CD4-positive, alpha-beta T cell (primary cell): ENCODE measurements around the gene FAM210B. TPM values are rescaled to one million over a fixed set of nuclear protein-coding genes. Genes with fewer than 3 reads are reported as not detected.

Experiments used
- ATAC-seq: fragments of 200-7000 bp; cut with Tn5 transposase; one replicate; pipeline ENCODE4 v1.10.0; 2022; ENCODE audit warnings: mild to moderate bottlenecking; ENCODE audit not compliant: poor library complexity
- CTCF ChIA-PET: fragments of 350-600 bp; sonication (Branson Sonifier 250); formaldehyde crosslinking; loops from one replicate; lab custom pipeline; 2021; ENCODE audit warnings: antibody characterized with exemption, inconsistent platforms; lab: Charles Lee
- POLR2A ChIA-PET: fragments of 350-600 bp; sonication (Branson Sonifier 250); formaldehyde crosslinking; loops from one replicate; lab custom pipeline; 2021; ENCODE audit warnings: antibody characterized with exemption, inconsistent platforms; lab: Charles Lee
- DNase-seq, 14 experiments: peaks; one replicate each; pipeline ENCODE4 v3.0.0-alpha.2; 2013 to 2020; ENCODE audit warnings: mixed read lengths in 2 of 14
- H3K27ac ChIP-seq, 2 donors: one replicate each; pipeline versions ENCODE4 v1.5.1 to v1.7.0; 2013; ENCODE audit warnings: low read length in 2 of 2, low read depth in 1 of 2, mild to moderate bottlenecking in 1 of 2
- H3K27me3 ChIP-seq, 2 experiments: 1 replicate in 1 of 2; 2 replicates in 1 of 2; pipeline versions ENCODE4 v1.6.1 to v1.7.0; 2013; ENCODE audit warnings: low read length in 2 of 2, control low read depth in 1 of 2, mild to moderate bottlenecking in 1 of 2, moderate library complexity in 1 of 2; ENCODE audit not compliant: insufficient read depth in 2 of 2, control insufficient read depth in 1 of 2
- H3K36me3 ChIP-seq: one replicate; pipeline ENCODE4 v1.6.1; 2013; ENCODE audit warnings: low read length, control low read depth; ENCODE audit not compliant: insufficient read depth
- H3K4me1 ChIP-seq: one replicate; pipeline ENCODE4 v1.6.1; 2013; ENCODE audit warnings: low read length, control low read depth; ENCODE audit not compliant: insufficient read depth
- H3K4me3 ChIP-seq: one replicate; pipeline ENCODE4 v1.5.1; 2013; ENCODE audit warnings: mild to moderate bottlenecking, low read length, moderate library complexity
- H3K9me3 ChIP-seq, 2 experiments: 1 replicate in 1 of 2; 2 replicates in 1 of 2; pipeline versions ENCODE4 v1.6.1 to v1.7.0; 2013; ENCODE audit warnings: low read length in 2 of 2, mild to moderate bottlenecking in 2 of 2, control low read depth in 1 of 2, moderate library complexity in 1 of 2; ENCODE audit not compliant: control insufficient read depth in 1 of 2, insufficient read depth in 1 of 2
- H3K27ac Mint-ChIP-seq: one replicate; pipeline ENCODE4 v1.8.0; 2020; ENCODE audit warnings: mixed read lengths
- H3K27me3 Mint-ChIP-seq: one replicate; pipeline ENCODE4 v1.8.0; 2021; ENCODE audit warnings: mixed read lengths
- H3K36me3 Mint-ChIP-seq: one replicate; pipeline ENCODE4 v1.8.0; 2021; ENCODE audit warnings: low read depth, mixed read lengths
- H3K4me1 Mint-ChIP-seq: one replicate; pipeline ENCODE4 v1.8.0; 2021; ENCODE audit warnings: low read depth, mixed read lengths
- H3K4me3 Mint-ChIP-seq: one replicate; pipeline ENCODE4 v1.8.0; 2020; ENCODE audit warnings: mild to moderate bottlenecking, mixed read lengths
- H3K9me3 Mint-ChIP-seq: one replicate; pipeline ENCODE4 v1.8.0; 2020; ENCODE audit warnings: mixed read lengths
- intact Hi-C, 2 experiments: fragments of 100-400 bp; cut with DNase I in 1 of 2; cut with micrococcal nuclease in 1 of 2; formaldehyde crosslinking; loops; one replicate each; pipeline versions ENCODE4 v1.15.1 to v1.9.0; 2023 to 2025; cut with DNase I, micrococcal nuclease
- total RNA-seq, 174 experiments: library from RNA in 2 of 174; stranded (reverse) in 2 of 174; gene quantifications; one replicate each; pipeline ENCODE4 v1.2.3 and lab custom pipeline; 2021 to 2026
- TF ChIP-seq, protein P1 (sequence below): fragments of 200-600 bp; IDR thresholded peaks from one replicate; pipeline ENCODE4 v1.8.0; 2022; ENCODE audit warnings: antibody characterized with exemption, mild to moderate bottlenecking

FAM210B gene
- total RNA-seq, 2 experiments from 2014 or later: 14.4 to 14.7 TPM

DNA sequence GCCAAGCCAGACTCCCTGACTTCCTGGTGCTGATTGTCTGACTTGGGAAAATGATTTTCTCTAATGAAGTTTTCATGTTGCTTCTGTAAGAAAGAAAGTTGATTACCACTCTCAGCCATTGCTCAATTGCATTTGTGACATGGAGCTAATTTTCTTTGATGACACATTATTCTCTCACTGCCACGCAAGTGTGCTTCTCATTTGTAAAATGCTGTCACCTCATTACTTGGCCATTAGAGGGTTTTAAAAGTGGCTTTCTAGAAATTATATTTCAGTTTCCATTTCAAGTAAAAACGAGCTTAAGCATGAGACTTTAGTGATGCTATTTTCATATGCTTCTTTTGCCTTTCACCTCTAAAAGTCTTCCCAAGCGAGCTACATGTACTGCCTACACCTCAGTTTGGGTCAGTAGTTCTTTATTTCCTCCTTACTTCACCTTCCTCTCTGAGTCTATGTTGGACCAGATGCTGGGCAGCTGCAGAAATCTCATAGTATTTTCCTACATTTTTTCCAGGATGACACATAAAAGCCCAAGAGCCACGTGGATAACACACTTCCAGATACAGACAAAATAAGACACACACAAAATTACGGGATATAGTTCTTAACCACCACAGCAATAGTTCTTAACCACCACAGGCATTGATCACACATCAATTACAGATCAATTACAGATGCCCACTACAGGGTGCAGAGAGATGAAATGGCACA is 6.3 kb upstream of the FAM210B start:
- no peaks in the 10 kb centered on the region for H3K4me1 ChIP-seq
- intact Hi-C loops: no loop called here
- Mint-ChIP-seq H3K27me3 (peaks cover 21% of the 10 kb centered on the region), H3K27ac (no peak overlapping the region), H3K36me3 (no peaks in the 10 kb centered on the region), H3K4me1 (peaks cover 5% of the 10 kb centered on the region), H3K9me3 (no peaks in the 10 kb centered on the region), H3K4me3 (no peak overlapping the region)
- H3K36me3 ChIP-seq: no peaks in the 10 kb centered on the region
- no peak overlapping the region for H3K27ac ChIP-seq
- H3K27me3 ChIP-seq: no peaks in the 10 kb centered on the region
- TF ChIP-seq, protein P1, sequence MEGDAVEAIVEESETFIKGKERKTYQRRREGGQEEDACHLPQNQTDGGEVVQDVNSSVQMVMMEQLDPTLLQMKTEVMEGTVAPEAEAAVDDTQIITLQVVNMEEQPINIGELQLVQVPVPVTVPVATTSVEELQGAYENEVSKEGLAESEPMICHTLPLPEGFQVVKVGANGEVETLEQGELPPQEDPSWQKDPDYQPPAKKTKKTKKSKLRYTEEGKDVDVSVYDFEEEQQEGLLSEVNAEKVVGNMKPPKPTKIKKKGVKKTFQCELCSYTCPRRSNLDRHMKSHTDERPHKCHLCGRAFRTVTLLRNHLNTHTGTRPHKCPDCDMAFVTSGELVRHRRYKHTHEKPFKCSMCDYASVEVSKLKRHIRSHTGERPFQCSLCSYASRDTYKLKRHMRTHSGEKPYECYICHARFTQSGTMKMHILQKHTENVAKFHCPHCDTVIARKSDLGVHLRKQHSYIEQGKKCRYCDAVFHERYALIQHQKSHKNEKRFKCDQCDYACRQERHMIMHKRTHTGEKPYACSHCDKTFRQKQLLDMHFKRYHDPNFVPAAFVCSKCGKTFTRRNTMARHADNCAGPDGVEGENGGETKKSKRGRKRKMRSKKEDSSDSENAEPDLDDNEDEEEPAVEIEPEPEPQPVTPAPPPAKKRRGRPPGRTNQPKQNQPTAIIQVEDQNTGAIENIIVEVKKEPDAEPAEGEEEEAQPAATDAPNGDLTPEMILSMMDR: no peak
- ATAC-seq (no peak), DNase-seq (no peak)
- no peaks in the 10 kb centered on the region for H3K9me3 ChIP-seq
- ChIA-PET POLR2A (no interaction called here), CTCF (no interaction called here)
- H3K4me3 ChIP-seq: no peak overlapping the region

DNA sequence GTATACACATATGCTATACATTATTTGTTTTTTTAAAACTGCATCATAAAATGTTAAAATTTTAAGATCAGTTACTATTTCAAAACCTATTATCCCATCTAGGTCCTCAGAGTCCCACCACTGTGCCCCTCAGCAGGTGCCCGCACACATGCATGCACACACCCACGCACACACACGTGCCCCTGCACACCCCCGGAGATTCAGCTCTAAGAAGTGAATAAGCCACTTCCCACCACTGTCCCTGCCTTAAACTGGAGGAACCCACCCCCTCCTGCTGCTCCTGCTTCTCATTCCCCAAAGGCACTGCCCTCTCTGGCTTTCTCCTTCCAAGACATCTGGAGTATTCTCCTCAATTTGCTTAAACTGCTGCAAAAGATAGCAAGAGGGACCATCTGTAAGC is 5.4 kb upstream of the FAM210B start:
- H3K9me3 Mint-ChIP-seq: no peaks in the 10 kb centered on the region
- Histone ChIP-seq H3K27ac (no peak overlapping the region), H3K4me3 (no peak overlapping the region), H3K4me1 (peaks cover under 1% of the 10 kb centered on the region), H3K36me3 (no peaks in the 10 kb centered on the region), H3K27me3 (no peaks in the 10 kb centered on the region), H3K9me3 (no peaks in the 10 kb centered on the region)
- H3K4me1 Mint-ChIP-seq: peaks cover 9% of the 10 kb centered on the region
- no peak overlapping the region for H3K27ac Mint-ChIP-seq
- H3K36me3 Mint-ChIP-seq: no peaks in the 10 kb centered on the region
- CTCF ChIA-PET: no interaction called here
- POLR2A ChIA-PET: no interaction called here
- H3K27me3 Mint-ChIP-seq: peaks cover 12% of the 10 kb centered on the region
- intact Hi-C loops: no loop called here
- TF ChIP-seq, protein P1: no peak
- H3K4me3 Mint-ChIP-seq: no peak overlapping the region
- no peak for DNase-seq
- no peak for ATAC-seq

DNA sequence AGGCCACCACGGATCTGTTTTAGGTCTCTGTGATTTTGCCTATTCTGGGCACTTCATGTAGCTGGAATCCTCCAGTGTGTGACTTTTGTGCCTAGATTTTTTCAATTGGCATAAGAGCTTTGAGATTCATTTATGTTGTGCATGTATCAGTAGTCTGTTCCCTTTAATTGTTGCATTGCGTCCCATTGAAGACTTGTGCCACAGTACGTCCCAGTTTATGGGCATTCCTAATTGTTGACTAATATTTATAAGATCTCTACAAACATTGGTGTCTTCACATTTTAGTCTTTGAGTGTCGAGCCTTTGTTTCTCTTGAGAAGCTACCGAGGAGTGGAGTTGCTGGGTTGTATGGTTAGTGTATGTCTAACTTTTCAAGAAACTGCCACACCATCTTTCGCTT is 704 bp upstream of the FAM210B start:
- CTCF ChIA-PET: no interaction called here
- Histone ChIP-seq H3K36me3 (no peaks in the 10 kb centered on the region), H3K4me3 (peak overlapping the region; percentile 41), H3K27ac (no peak overlapping the region), H3K27me3 (no peaks in the 10 kb centered on the region), H3K4me1 (peaks cover 21% of the 10 kb centered on the region), H3K9me3 (no peaks in the 10 kb centered on the region)
- H3K4me1 Mint-ChIP-seq: peaks cover 29% of the 10 kb centered on the region
- POLR2A ChIA-PET: interaction anchor here (0.6 to 2.2 kb wide), 6 partner anchors 21 to 110 kb away, joined by 3 to 40 read pairs (median 6); partner anchors contain the start of genes AURKA, CSTF1 and RTF2
- peak overlapping the region; percentile 19 for H3K27ac Mint-ChIP-seq
- no peak for ATAC-seq
- TF ChIP-seq, protein P1: no peak
- H3K27me3 Mint-ChIP-seq: no peaks in the 10 kb centered on the region
- peaks cover 5% of the 10 kb centered on the region for H3K36me3 Mint-ChIP-seq
- no peaks in the 10 kb centered on the region for H3K9me3 Mint-ChIP-seq
- intact Hi-C loops: loop anchor here in 1 of 2 experiments (1.0 to 5.0 kb wide), 2 partner anchors 110 to 1954 kb away; partner anchors contain the start of gene RTF2
- no peak for DNase-seq
- H3K4me3 Mint-ChIP-seq: peak overlapping the region; percentile 87
